NCI-H2227 treated with DMSO at 0.1 percent for 48 hours (cell line): ENCODE results near the gene SYT1.

Experiments
- DNase-seq: peaks from one replicate; lab custom pipeline; 2025; lab: John Stamatoyannopoulos, UW

Gene SYT1

DNA sequence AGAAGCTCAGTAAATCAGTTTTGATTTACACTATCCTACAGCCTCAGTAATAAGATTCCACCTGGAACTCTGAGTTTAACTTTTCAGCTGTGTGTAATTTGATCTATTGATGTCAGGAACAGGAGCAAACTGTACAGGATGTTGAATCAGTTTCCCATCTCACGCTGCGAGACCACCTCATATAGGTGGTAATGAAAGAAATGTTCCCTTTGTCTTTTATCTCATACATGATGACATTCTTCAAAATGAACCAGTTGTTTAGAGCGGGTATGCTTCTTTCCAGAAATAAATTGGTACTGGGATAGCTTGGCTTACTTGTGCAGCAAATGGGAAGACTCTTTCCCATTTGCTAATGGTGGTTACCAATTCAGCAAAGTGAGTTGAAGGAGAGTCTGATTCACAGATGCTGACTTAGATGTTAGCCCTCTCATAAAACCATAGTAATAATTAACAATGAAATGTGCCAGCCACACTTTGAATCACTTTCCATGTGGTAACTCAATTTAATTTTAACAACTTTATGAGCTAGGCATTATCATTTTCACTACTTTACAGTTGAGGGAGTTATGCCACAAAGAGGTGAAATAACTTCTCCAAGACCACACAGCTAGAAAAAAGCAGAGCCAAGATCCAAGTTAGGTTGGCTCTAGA lies 574.7 kb downstream of the SYT1 start:
- DNase-seq, result no peak

DNA sequence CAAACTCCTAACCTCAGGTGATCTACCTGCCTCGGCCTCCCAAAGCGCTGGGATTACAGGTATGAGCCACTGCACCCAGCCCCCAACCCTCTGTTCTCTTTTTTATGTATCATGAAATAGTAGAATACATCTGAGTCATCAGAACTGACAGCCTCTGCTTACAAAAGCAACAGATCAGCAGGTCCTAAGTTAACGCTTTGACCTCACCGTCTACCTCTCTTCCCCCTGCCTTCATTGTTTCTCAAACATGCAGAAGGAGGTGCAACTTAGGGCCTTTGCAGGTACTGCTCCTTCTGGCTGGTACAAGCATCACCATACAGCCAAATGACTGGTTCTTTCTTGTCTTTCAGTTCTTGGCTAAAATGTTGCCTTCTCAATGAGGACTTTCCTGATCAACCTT lies 577.0 kb downstream of the SYT1 start:
- DNase-seq, result no peak

DNA sequence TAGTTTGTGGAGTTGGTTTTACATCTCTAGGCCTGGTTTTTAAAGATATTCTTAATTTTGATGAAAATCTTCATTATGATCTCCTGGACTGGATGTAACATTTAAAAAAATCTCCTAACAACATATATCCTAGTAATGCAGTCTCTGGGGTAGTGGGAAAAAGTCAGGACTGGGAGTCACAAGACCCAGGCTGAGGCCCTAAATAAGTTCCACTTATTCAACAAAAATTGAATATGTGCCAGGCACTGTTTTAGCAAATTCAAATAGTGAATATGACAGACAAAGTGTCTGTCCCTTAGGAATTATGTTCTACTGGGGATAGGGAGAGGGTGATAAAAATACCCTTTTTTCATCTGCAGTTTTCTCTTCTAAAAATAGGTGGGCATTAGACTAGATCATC lies 577.8 kb downstream of the SYT1 start:
- DNase-seq, result no peak

DNA sequence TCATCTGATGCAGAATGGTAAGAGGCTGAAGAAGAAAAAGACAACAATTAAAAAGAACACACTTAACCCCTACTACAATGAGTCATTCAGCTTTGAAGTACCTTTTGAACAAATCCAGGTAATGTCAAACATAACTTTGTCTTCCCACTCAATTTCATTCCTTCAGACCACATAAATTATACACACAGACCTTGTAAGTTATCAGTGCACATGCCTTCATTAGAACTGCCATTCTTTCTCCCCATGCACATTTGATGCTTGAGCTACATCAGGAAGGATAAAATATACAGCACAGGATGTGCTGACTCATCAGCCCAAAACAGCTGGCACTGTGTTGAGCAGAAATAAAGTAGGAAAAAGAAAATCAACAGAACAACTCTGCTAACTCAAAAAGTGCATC lies 579.5 kb downstream of the SYT1 start:
- DNase-seq, result no peak

DNA sequence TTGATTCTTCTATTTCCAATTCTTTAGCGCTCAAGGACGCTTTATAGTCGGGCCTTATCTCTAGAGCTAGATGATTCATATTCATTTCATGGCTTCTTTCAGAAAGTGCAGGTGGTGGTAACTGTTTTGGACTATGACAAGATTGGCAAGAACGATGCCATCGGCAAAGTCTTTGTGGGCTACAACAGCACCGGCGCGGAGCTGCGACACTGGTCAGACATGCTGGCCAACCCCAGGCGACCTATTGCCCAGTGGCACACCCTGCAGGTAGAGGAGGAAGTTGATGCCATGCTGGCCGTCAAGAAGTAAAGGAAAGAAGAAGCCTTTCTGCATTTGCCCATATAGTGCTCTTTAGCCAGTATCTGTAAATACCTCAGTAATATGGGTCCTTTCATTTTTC lies 584.2 kb downstream of the SYT1 start:
- no peak for DNase-seq

DNA sequence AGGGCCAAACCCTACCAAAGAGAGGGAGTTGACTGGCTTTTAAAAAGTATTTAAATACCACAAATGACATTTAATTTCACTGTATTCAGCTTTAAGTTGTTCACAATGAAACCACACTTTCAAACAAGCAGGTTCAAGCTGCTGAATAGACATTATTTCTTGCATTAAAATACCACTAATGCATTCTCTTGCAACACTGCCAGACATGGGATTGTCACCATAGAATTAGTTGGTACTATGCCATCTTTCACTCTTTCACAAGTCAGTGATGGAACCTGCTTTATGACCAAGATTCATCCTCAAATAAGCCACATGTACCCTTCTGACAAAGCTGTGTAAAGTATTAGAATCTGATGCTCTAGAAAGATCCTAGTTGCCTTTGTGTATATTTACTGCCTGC lies 586.8 kb downstream of the SYT1 start:
- no peak for DNase-seq

DNA sequence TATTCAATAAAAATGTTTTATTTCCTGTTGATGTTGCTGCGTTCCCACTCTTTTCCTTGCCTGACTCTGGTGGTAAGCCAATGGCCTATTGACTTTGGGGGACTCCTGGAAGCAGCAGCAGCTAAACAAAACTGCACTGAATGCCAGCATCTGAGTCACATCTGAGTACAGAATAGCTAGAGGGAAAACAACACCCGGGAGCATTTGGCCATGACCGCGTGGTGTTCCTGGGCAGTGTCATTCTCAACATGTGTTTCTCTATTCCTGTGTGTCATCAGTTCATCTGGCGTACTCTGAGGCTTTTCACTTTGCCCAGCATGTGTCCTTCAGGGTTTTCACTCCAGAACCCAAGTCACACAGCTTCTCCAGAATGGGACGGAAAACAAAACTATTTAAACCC lies 587.4 kb downstream of the SYT1 start:
- DNase-seq, result no peak

DNA sequence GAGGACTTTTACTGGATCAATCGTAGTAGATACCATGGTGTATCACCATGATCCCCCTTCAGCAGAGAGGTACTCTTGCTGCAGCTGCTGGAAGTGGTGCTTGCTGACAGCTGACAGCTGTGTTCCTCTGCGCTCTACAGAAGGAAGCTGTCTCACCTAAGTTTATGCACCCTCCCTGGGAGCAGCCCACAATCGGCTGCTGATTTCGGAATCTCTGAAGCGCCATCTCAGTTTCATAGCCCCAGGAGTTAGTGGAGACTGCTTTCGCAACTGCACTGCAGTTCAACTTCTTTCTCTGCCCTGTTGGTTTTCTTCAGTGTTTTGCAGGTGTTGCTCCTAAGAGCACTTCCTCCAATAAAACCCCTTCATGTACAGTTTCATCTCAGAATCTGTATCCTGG lies 588.3 kb downstream of the SYT1 start:
- DNase-seq, result no peak

DNA sequence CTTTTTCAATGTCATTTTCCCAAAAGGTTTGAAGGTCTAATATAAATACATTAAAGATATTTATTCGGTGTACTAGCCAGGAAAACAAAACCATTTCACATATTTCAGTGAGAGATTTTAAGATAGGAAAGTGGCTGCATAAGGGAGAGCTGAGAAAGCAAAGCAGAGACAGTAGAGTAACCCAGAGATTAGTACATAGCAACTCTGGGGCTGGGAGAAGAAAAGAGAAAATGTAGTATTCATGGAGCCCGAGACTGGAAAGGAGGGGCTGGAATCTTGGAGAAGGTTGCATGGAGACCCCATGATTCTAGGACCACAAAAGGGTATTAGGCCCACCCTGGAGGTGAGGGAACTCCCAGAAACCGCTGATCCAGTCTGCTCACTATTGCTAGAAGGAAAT lies 589.2 kb downstream of the SYT1 start:
- no peak for DNase-seq

DNA sequence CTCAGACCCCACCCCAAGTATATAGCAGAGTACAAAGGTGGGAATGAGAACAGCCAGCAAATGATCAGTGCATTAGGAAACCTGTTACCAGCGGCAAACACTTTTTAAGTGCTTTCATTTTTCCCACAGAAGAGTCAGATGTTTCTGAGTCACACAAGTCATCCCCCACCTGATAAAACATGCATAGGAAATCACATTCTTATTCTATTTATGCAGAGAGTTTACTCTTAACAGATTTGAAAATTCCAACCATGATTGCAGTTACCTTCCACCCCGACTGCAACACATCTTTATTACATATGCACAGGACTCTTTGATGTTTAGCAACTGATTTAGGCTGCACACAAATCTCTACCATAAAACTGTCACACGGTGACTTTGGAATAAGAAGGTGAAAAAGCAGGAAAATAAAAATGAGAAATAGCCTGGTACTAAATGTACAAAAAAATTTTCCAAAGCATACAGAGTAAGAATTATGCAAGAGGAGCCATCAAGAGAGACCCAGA lies 589.8 kb downstream of the SYT1 start:
- no peak for DNase-seq

DNA sequence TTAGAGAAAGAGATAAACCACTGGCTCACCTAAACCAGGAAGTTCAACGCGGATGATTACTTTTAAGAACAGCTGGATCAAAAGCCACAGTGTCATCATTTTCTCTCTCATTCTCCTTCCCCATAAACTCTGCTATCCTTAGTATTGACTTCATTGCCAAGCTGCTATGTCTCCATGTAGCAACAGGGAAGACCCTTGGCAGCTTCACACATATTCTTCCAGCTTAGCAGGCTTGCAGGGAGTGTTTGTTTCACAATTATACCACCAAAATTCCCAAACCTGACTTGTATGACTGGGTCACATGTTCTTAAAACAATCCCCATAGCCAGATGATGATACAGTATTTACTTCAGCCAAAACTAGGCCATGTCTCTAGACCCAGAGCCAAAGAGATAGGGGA lies 590.7 kb downstream of the SYT1 start:
- no peak for DNase-seq

DNA sequence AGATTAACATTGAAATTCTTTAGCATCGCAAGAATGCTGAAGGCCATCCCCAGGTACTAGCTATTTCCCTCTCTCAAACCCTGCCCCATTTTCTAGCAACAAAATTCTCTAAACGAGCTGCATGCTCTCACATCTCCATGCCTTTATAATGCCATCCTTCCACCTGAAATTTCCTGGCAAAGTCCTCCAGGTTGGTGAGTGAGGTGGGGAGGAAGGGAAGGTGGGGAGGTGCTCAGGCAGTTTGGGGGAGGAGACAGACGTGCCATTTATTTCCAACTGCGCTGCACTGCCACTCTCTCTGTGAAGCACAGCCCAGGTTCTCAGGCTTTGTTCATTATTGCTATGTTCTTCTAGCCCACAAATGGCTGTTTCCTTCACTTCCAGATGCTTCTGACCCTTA lies 617.7 kb downstream of the SYT1 start:
- DNase-seq, result no peak

DNA sequence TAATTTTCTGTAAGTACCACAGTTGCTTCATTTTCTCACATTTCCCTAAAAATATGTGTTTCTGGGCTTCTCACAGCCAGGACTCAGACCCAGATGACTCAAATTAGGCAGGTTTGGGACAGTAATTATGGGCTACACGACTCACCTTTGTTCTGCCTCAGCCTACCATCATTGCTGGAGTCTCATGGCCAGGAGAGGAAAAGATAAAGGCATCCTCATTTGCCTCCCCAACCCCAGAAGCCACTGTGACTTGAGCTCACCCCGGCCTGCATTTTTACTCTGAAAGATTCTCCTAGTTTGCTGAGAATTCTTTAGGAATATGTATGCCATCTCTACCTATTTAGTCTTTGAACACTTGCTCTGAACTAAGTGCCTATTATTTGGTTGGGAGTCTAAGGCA lies 618.3 kb downstream of the SYT1 start:
- DNase-seq, result no peak

DNA sequence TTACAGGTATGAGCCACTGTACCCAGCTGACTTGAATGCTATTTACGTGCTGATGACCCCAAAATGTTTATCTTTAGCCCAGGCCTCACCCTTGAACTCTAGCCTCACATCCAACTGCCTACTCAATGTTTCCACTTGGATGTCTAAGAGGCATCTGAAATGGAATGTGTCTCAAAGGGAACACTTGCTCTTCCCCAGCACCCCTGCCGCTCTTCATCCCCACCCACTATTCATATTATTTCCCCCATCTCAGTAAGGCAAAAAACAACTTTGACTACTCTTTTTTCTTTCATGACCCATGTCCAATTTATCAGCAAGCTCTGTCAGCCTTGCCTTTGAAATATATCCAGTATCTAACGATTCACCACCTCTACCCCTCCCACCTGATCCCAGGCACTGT lies 621.6 kb downstream of the SYT1 start:
- no peak for DNase-seq

DNA sequence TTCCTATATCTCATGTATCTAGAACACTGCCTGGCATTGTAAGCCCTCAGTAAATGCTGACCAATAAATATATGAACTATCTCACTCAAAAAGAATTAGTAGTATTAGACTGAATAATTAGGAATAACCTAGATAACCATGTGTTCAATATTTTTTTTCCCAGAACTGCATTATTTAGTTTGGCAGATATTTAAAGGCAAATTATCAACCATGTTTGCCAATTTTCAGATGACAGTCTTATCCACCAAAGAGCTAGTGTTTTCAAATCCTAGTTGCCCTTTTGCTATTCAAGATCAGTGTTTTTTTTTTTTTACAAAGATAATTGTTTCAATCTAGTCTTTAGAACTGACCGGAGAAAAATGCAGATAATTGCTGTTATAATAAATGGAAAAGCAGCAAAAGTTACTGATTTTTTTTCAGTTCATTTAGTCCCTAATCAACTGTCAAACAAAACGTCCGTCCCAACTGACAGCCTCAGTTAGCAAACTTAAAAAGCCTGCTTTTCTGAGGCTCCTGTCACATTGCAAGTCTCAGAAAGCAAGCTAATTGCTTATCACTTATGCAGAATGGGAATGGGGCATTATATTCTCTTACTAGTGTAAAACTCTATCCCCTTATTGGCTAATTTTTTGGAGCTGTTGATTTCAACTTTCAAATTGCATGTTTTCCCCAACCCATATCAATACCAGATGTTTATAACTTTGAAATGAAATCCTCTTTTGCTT lies 623.0 kb downstream of the SYT1 start:
- DNase-seq, result no peak
